Measurements from ENCODE around the gene CD274.
"Not testable (repeated sequence)": the region's sequence is repeated elsewhere in the genome, so short reads cannot be mapped to it uniquely, and the experiment has no call there.

Gene CD274

DNA sequence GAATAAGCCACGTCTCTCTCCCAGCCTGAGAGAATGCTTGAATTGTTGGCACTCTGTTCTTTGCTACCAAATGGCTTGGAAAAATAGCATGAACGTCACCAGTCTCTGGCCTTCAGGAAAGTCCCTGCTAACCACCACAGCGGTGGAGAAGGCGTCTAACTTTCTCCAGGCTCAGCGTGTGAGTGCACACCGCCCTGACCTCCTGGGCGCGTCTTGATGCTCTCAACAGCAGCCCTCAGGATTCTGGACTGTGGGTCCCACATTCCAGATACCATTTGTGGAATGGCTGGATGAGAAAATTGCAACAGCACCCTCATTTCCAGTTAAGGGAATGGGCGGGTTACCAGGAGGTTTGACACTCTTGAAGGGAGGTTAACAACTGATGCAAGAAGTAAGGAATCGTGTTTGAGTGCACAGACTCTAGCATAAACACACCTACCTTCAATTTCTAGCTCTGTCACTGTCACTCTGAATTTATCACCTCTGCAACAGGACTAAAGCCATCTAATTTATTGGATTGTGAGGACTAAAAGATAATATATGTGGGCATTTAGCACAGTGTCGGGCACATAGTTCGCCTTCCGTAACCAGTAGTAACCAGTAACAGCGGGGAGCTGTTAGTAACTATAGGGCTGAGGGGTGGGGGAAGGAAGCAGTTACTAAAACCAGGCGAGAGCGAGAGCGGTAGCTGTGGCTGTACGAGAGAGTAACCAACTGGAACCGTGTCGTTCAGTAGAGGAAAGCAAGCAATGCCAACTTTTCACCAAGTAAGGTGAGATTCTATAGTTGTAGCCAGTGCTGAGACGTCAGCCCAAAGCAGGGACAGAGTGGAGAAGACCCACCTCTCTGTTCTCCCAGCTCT, 11.8 kb upstream of the CD274 start:
- peak; percentile 36 for DNase-seq (ENCODE audit: low read depth)

- no peak for DNase-seq (ENCODE audit: low read depth)
These were observed 9.9 kb upstream of the CD274 start for GRCh38 chr9:5440426-5440825.

DNA sequence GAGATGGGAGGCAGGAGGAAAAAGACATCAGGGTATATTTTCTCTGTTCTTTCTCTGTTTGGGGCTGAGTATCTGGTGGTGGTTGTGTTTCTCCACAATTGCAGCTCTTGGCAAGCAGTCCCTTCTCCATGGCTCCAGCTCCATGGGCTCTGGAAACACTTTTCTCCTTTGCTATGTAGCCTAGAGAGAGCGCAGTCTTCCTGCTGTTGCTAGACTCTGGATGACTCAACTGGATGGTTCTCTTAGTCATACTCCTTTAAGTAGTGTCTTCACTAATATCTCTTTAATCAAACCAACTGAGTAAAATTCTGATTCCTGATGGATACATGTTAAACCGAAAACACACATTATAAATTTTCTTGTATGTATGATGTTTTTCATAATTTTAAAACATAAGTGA, 9.3 kb upstream of the CD274 start:
- no peak for DNase-seq (ENCODE audit: low read depth)

GRCh38 chr9:5442400-5443011, 7.8 kb upstream of the CD274 start:
- DNase-seq (ENCODE audit: low read depth) = no peak

GRCh38 chr9:5443850-5444249, 6.5 kb upstream of the CD274 start:
- no peak for DNase-seq (ENCODE audit: low read depth)

DNA sequence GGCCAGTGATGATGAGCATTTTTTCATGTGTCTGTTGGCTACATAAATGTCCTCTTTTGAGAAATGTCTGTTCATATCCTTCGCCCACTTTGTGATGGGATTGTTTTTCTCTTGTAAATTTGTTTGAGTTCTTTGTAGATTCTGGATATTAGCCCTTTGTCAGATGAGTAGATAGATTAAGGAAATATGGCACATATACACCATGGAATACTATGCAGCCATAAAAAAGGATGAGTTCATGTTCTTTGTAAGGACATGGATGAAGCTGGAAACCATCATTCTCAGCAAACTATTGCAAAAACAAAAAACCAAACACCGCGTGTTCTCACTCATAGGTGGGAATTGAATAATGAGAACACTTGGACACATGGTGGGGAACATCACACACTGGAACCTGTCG, 5.2 kb upstream of the CD274 start:
- not testable (repeated sequence) for DNase-seq (ENCODE audit: low read depth)

GRCh38 chr9:5445886-5446285, 4.5 kb upstream of the CD274 start:
- no peak for DNase-seq (ENCODE audit: low read depth)

DNA sequence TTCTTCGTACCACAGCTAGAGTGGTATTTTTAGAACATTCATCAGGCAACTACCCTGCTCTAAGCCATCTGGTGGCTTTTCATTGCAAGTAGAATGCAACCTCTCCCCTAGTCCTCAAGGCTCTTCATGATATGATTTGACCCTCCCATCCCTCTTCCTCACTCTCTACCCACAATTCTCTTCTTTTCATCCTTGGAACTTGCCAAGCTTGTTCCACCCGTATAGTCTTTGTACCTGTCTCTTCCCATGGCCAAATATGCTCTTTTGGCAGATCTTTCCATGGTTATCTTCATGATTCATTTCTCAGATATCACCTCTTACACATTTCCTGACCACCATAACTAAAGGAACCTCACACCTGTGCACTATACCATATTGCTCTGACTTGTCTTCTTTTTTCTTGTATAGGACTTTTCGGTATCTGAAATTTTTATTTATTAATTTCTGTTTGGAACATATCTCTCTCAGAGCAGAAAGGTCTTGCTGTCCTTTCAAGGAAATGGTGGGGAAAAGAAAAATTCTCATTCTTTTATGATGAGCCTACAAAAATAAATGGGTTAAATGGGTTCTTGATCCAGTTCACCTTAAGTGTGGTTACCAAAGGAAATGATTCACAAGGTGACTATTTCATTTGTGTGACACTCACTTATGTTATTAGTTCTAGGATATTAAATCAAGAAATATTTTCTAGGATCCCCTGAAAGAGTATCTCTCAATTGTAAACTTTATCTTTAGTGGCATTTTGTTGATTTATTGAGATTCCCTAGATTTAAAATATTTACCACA, 3.7 kb upstream of the CD274 start:
- no peak for DNase-seq (ENCODE audit: low read depth)

DNA sequence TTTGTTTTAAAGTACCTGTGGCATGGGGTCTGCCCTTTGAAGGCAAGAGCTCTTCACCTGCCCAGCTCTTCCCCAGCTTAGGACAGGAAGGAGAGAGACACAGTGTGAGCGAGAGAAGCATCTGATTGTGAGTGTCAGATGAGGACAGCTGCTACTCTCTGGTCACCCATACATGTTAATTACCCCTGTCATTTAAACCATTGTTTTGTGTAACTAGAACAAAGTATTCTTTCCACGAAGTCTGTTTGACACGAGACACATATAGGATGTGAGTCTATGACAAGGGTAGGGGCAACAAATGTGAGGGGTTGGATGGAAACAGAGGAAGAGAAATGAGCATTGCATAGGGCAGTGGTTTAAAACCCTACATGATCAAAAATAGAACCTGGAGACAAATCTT, 3.0 kb upstream of the CD274 start:
- DNase-seq (ENCODE audit: low read depth) = no peak

DNA sequence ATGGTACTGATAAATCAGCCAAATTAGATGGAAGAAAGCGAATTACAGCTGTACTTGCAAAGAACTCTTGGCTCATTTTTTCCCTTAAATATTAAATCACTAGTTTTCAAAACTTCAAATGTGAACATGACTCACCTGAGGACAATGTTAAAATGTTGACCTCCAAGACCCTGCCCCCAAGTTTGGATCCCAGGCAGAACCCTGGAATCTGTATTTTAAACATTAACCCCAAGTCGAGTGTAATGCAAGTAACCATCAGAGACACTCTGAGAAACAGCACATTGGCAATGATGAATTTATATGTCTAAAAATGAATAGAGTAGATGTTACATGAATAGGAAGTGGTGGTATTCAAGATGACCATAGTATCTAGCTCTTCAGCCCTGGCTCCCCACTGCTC, 2.3 kb upstream of the CD274 start:
- no peak for DNase-seq (ENCODE audit: low read depth)

DNA sequence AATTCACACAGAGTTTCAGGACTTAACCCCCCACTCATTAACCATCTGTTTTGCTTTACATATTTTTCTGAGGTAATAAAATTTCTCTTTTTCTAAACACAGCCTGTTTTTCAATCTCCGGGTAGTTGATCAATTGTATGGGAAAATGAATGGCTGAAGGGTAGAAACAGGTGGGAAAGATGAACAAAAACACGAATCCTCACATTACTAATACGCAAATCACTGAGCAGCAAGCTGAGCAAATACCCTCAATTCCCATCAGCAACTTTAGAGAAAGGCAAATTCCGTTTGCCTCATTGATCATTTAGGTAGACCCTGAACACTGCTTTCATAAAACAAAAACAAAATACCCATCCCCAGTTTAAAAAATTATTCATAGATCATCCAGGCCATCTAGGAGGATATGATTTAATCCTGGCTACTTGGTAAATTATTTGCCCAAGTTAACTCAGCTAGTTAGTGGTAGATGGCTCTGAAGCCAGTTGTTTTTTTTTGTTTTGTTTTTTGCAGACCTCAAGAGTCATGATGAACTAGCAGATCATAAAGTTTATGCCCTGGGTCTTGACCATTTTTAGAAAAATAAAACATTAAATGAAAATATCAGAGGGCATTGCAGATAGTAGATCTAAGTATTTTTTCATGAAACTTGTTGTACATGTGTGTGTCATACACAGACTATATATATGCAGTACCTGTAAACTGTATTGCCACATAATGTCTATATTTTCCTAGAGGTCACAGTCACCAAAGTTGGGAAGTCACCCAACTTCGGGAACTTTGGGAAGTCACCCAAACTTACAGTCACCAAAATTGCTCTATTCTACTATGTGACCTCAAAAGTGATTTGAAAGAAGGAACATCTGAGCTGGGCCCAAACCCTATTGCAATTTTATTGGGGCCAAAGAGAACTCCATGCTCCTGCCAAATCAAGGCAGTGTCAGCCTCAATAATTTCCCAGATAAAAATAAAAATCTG, 1.6 kb upstream of the CD274 start:
- no peak for DNase-seq (ENCODE audit: low read depth)

GRCh38 chr9:5449521-5450358, 602 bp upstream of the CD274 start:
- DNase-seq (ENCODE audit: low read depth) = no peak

GRCh38 chr9:5452286-5452609, 1.9 kb downstream of the CD274 start:
- no peak for DNase-seq (ENCODE audit: low read depth)

DNA sequence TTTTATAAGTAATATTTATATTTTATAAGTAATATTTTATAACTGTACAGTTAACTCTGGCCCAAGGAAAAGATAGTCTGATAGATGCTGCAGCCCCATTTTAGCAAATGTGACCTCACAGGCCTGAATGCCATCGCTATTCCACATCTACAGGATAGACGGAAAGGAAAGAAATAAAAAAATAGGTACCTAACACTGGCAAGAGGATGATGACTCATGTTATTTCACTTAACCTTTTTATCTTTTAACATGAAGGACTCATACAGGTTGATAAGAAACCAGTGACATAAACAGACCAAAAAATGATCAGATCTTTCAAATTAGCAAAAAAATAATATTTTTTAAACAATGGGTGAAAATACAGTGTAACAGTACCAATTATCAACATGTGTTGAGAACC, 2.7 kb downstream of the CD274 start:
- DNase-seq (ENCODE audit: low read depth) = no peak

DNA sequence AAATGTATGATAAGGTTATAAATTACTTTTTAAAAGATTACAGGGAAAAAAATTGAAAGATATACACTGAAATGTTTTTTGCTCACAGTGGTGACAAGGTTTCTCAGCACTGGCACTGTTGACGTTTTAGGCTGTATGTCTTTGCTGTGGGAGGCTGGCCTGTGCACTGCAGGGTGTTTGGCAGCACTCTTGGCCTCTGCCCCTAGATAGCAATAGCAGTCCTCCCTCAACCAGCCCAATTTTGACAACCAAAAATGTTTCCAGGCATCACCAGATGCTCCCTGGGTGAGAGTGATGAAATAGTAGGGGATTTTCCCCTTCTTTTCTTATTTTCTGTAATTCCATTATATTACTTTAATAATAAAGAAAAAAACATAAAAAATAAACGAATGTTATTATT, 3.3 kb downstream of the CD274 start:
- DNase-seq (ENCODE audit: low read depth) = no peak

DNA sequence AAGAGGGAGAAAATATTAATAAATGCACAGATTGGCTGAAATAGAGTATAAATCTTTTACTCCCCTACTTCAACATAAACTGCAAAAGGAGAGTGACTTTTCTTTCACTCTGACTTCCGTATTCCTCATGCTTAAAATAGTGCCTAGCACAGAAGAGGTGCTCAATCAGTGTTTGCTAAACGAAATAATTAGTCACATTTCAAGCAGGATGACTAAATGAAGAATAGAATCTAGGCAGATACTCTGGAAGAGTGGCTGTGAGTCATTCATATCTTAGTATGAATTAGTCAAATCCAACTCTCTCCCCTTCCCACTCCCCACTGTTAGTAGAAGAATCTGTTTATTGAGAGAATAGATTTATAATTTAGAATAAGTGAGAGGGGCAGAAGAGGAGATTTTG, 4.8 kb downstream of the CD274 start:
- DNase-seq (ENCODE audit: low read depth) = no peak

DNA sequence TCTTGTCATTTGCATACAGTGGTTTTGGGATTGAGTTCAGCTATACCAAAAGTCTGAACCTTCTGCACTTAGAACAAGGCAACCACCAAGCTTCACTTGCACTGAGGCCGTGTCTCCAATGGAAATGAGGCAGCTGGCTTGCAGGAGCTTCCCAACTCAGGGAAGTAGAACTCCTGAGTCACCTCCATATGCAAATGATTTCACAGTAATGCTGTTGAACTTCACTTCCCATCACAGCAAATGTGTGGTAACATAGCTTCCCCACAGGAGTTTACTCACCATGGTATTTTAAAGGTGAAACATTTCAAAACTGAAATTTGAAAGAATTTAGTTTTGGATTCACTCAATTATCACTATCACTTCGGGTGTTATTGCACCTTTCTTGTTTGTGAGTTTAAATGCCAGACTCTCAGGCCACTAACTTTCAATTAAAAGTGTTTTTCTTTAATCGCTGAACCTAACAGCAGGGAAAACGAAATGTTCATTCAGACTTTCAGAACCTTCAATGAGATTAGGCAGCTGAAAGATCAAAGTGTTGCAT, 9.0 kb downstream of the CD274 start:
- no peak for DNase-seq (ENCODE audit: low read depth)

DNA sequence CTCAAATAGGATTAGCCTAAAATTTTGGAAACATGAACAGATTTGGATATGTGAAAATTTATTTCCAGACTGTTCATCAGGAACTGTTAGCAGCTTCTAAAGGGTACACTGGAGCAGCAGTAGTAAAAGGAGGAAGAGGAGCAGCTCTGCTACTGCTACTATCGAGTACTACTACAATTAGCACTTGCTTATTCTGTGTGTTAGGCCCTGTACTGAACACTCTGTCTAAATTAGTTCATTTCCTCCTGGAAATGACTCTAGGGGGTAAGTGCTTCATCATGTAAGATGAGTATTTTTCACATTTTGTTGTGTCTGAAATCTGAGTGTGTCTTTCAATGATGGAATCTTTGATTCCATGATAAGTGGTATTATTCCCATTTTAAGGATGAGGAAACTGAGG, 9.8 kb downstream of the CD274 start:
- DNase-seq (ENCODE audit: low read depth) = no peak

- not testable (repeated sequence) for DNase-seq (ENCODE audit: low read depth)
These were observed 14.5 kb downstream of the CD274 start for GRCh38 chr9:5464831-5465330.

DNA sequence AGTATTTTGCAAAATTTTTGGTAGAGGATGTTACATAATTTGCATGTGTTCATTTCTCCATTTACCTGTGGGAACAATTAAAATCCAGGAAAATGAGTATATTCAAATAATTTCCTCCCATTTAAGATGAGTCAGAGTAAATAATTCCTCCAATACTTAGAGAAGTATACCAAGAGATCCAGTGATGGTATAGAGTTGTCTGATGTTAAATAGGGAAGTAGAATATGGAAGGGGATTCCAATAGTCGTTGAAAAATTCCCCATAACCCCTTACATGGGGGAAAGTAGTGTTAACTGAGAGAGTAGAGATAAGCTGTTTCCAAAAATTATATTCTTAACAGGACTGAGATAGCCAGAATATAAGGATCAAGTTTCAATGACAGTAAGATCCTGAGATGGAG, 15.7 kb downstream of the CD274 start:
- DNase-seq (ENCODE audit: low read depth) = no peak

- no peak for DNase-seq (ENCODE audit: low read depth)
These were observed 16.4 kb downstream of the CD274 start for GRCh38 chr9:5466766-5467165.

All from stimulated activated CD4-positive, alpha-beta T cell treated with anti-CD3 and anti-CD28 coated beads, Interleukin-2, amount 100 ng/mL, for 4 hours (primary cell).